ENCODE results near the gene BPI.

DNA sequence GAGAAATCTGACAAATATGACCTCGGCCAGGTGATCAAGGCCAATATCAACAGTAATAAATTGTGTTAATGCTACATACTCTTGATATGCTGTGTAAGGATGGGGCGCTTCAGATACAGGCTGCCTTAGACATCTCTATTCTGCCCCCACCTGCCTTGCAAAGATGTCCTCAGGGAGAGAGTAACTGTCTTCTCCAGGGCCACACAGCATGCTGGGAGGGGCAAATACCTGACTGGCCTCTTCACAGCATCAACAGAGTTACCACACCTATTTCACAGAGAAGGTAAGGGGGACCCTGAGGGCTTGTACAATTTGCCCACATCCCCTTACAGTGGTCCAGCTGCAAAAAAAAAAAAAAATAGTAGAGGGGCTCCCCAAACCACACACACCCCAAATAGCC, 26.3 kb upstream of the BPI start:
- TF ChIP-seq, protein P1, sequence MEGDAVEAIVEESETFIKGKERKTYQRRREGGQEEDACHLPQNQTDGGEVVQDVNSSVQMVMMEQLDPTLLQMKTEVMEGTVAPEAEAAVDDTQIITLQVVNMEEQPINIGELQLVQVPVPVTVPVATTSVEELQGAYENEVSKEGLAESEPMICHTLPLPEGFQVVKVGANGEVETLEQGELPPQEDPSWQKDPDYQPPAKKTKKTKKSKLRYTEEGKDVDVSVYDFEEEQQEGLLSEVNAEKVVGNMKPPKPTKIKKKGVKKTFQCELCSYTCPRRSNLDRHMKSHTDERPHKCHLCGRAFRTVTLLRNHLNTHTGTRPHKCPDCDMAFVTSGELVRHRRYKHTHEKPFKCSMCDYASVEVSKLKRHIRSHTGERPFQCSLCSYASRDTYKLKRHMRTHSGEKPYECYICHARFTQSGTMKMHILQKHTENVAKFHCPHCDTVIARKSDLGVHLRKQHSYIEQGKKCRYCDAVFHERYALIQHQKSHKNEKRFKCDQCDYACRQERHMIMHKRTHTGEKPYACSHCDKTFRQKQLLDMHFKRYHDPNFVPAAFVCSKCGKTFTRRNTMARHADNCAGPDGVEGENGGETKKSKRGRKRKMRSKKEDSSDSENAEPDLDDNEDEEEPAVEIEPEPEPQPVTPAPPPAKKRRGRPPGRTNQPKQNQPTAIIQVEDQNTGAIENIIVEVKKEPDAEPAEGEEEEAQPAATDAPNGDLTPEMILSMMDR (conservative IDR thresholded peaks at IDR 0.05; ENCODE audit: low read length) = no peak
- TF ChIP-seq EZH2phosphoT487 (IDR thresholded peaks at IDR 0.05; ENCODE audit: borderline replicate concordance, low read depth, low read length) = no peak

All from OCI-LY7 (cell line).